Type B pancreatic cell (in vitro differentiated cells): ENCODE measurements around the gene KCNJ6. TPM values are rescaled to one million over a fixed set of nuclear protein-coding genes. Genes with fewer than 3 reads are reported as not detected.
"Not testable (repeated sequence)": the region's sequence is repeated elsewhere in the genome, so short reads cannot be mapped to it uniquely, and the experiment has no call there.

Source experiments
- DNase-seq: peaks from one replicate; pipeline ENCODE4 v3.0.0; 2021; ENCODE audit warnings: mixed read lengths; ENCODE audit not compliant: unreplicated experiment; ENCODE audit errors: extremely low spot score
- H3K27ac Mint-ChIP-seq: 2 replicates; pipeline ENCODE4 v1.8.0; 2021; ENCODE audit warnings: mild to moderate bottlenecking, mixed read lengths
- H3K27me3 Mint-ChIP-seq: 2 replicates; pipeline ENCODE4 v1.8.0; 2021; ENCODE audit warnings: mixed read lengths
- H3K36me3 Mint-ChIP-seq: 2 replicates; pipeline ENCODE4 v1.8.0; 2021; ENCODE audit warnings: mixed read lengths
- H3K4me1 Mint-ChIP-seq: one replicate; pipeline ENCODE4 v1.8.0; 2021; ENCODE audit warnings: mixed read lengths; ENCODE audit not compliant: unreplicated experiment
- H3K4me3 Mint-ChIP-seq: 2 replicates; pipeline ENCODE4 v1.8.0; 2021; ENCODE audit warnings: mild to moderate bottlenecking, mixed read lengths
- H3K9me3 Mint-ChIP-seq: 2 replicates; pipeline ENCODE4 v1.8.0; 2021; ENCODE audit warnings: mixed read lengths
- total RNA-seq: library from RNA; stranded (reverse); gene quantifications from 2 replicates; pipeline ENCODE4 v1.2.1, GENCODE V29; 2021; ENCODE audit warnings: low replicate concordance
- TF ChIP-seq, protein P1 (sequence below): fragments of 200-600 bp; sonication (generic); conservative IDR thresholded peaks from 2 replicates; pipeline ENCODE4 v1.5.0; 2021; ENCODE audit warnings: antibody characterized with exemption, mild to moderate bottlenecking

KCNJ6 gene
- total RNA-seq, 1 donor from 2014 or later, result 2.1 TPM

DNA sequence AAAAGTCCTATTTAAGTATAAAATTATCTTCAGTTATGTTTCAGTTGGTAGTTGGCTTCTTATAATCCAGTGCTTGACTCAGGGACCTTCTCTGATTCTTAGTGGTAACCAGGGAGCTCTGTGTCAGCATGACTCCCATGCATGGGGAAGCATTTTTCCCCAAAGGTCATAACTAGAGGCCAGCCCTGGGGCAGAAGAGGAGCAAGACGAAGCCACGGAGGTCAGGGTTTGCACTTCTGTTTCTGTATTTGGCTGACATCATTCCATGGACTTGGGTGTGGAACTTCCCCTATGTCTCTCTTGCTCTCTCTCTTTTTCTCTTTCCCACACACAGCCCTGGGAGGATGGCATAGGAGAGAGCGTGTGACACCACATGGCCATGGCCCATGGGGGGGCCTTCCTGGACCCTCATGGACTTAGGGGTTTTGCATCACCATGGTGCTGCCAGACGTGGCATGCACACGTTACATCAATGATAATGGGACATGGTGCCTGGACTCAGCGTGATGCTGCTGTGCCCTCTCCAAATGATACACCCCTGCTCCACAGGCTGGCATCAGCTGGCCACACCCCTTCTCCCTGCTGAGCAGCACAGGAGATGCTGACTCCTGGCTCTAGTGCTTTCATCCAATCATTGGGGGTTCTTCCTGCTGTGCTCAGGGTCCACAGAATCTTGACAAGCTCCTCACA, 260.5 kb downstream of the KCNJ6 start:
- H3K4me1 Mint-ChIP-seq, result peaks cover 12% of the 10 kb centered on the region
- H3K4me3 Mint-ChIP-seq, result no peak overlapping the region
- no peak for DNase-seq
- no peak overlapping the region for H3K27ac Mint-ChIP-seq
- peaks cover 7% of the 10 kb centered on the region for H3K27me3 Mint-ChIP-seq
- TF ChIP-seq, protein P1, sequence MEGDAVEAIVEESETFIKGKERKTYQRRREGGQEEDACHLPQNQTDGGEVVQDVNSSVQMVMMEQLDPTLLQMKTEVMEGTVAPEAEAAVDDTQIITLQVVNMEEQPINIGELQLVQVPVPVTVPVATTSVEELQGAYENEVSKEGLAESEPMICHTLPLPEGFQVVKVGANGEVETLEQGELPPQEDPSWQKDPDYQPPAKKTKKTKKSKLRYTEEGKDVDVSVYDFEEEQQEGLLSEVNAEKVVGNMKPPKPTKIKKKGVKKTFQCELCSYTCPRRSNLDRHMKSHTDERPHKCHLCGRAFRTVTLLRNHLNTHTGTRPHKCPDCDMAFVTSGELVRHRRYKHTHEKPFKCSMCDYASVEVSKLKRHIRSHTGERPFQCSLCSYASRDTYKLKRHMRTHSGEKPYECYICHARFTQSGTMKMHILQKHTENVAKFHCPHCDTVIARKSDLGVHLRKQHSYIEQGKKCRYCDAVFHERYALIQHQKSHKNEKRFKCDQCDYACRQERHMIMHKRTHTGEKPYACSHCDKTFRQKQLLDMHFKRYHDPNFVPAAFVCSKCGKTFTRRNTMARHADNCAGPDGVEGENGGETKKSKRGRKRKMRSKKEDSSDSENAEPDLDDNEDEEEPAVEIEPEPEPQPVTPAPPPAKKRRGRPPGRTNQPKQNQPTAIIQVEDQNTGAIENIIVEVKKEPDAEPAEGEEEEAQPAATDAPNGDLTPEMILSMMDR, result no peak
- H3K36me3 Mint-ChIP-seq, result no peaks in the 10 kb centered on the region
- H3K9me3 Mint-ChIP-seq, result no peaks in the 10 kb centered on the region

DNA sequence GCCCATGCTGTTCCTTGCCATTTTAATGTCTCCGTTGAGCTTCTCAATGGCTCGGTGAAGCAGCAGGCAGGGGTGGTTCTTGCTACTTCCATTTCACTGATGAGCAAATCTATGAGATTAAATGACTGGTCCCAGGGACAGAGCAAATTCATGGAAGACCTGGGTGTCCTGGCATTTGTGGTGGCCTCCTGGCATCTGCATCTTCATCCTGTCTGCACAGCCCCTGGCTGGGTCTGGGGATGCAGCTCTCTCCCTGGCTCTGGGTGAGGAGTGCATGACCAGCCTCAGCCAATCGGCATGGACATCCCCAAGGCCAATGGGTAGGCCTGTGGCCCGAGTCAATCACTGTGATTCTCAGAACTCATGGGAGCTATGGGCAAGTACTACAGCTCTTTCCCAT, 261.7 kb downstream of the KCNJ6 start:
- no peaks in the 10 kb centered on the region for H3K9me3 Mint-ChIP-seq
- H3K4me1 Mint-ChIP-seq, result peaks cover 12% of the 10 kb centered on the region
- H3K36me3 Mint-ChIP-seq, result no peaks in the 10 kb centered on the region
- no peak for DNase-seq
- H3K4me3 Mint-ChIP-seq, result no peak overlapping the region
- H3K27me3 Mint-ChIP-seq, result peaks cover 7% of the 10 kb centered on the region
- TF ChIP-seq, protein P1, result no peak
- H3K27ac Mint-ChIP-seq, result no peak overlapping the region

DNA sequence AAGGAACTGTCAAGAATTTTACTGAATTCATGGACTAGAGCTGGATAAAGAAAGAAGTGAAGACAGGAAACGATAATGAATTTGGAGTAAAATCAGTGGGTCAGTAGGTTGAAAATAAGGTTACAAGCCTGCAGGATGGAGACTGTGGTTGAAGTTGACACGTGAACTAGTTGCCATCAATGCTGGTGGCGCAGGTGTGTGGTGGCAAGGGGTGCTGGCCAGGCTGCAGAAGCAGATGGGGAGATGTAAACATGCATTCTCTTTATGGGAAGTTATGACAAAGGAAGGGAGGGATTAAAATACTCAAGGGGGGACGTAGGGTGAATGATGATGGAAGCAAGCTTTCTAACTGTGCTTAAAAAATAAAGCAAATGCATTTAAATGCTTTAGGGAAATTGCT, 263.1 kb downstream of the KCNJ6 start:
- TF ChIP-seq, protein P1, result no peak
- no peak overlapping the region for H3K27ac Mint-ChIP-seq
- DNase-seq, result no peak
- H3K4me1 Mint-ChIP-seq, result peaks cover 2% of the 10 kb centered on the region
- H3K27me3 Mint-ChIP-seq, result peaks cover 5% of the 10 kb centered on the region
- no peaks in the 10 kb centered on the region for H3K9me3 Mint-ChIP-seq
- no peak overlapping the region for H3K4me3 Mint-ChIP-seq
- no peaks in the 10 kb centered on the region for H3K36me3 Mint-ChIP-seq

DNA sequence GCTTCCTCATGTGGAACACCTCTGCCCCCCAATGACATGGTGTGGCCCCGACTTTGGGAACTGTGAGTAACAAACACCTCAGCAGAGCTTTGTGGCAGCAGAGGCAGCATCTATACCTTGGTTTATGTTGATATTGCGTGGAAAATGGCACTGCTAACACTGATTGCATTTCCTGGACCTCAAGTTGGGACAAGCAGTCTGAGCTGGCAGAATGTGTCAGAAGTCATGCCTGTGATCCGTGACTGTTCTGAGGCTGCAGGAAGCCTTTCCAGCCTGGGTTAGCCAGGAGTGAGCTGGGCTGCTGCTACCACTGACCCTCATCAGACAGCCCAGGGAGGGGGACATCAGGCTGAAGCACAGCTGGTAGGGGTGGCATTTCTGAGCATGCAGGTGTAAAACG, 268.5 kb downstream of the KCNJ6 start:
- TF ChIP-seq, protein P1, result no peak
- no peaks in the 10 kb centered on the region for H3K27me3 Mint-ChIP-seq
- no peak for DNase-seq
- no peaks in the 10 kb centered on the region for H3K9me3 Mint-ChIP-seq
- no peaks in the 10 kb centered on the region for H3K36me3 Mint-ChIP-seq
- no peaks in the 10 kb centered on the region for H3K4me1 Mint-ChIP-seq
- H3K27ac Mint-ChIP-seq, result no peak overlapping the region
- no peak overlapping the region for H3K4me3 Mint-ChIP-seq

DNA sequence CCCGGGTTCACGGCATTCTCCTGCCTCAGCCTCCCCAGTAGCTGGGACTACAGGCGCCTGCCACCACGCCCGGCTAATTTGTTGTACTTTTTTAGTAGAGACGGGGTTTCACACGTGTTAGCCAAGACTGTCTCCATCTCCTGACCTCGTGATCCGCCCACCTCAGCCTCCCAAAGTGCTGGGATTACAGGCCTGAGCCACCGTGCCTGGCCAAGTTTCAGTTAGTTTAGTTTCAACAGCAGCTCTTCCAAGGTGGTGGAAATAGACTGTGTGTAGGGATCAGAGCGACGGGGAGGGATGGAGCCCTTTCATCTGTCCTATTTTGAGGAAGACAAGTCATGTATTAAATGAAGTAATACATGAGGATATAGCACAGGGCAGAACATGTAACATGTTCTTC, 269.5 kb downstream of the KCNJ6 start:
- H3K4me3 Mint-ChIP-seq, H3K36me3 Mint-ChIP-seq, DNase-seq, H3K9me3 Mint-ChIP-seq, H3K4me1 Mint-ChIP-seq, H3K27ac Mint-ChIP-seq, H3K27me3 Mint-ChIP-seq: not testable (repeated sequence)

DNA sequence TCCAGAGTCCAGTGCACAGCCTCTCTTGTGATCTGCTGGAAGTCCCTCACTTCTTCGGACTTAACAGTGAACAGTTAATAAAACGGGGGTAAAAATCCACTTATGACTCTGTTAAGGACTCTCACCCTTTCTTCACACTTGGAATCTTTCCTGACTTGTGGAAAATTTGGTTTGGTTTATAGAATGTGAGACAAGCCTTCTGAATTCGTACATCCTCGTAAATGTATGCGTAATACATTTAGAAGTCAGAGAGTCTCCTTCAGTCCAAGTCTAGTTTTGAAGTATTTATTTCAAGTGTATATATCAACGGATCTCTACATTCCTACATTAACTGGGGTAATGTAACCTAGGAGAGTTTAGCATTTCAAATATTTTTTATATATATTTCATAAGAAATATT, 270.4 kb downstream of the KCNJ6 start:
- H3K27ac Mint-ChIP-seq, result no peak overlapping the region
- no peak for DNase-seq
- no peaks in the 10 kb centered on the region for H3K4me1 Mint-ChIP-seq
- no peak overlapping the region for H3K4me3 Mint-ChIP-seq
- H3K36me3 Mint-ChIP-seq, result no peaks in the 10 kb centered on the region
- H3K27me3 Mint-ChIP-seq, result peaks cover 8% of the 10 kb centered on the region
- TF ChIP-seq, protein P1, result no peak
- H3K9me3 Mint-ChIP-seq, result no peaks in the 10 kb centered on the region
